ENCODE data around the gene PTPRN.

DNA sequence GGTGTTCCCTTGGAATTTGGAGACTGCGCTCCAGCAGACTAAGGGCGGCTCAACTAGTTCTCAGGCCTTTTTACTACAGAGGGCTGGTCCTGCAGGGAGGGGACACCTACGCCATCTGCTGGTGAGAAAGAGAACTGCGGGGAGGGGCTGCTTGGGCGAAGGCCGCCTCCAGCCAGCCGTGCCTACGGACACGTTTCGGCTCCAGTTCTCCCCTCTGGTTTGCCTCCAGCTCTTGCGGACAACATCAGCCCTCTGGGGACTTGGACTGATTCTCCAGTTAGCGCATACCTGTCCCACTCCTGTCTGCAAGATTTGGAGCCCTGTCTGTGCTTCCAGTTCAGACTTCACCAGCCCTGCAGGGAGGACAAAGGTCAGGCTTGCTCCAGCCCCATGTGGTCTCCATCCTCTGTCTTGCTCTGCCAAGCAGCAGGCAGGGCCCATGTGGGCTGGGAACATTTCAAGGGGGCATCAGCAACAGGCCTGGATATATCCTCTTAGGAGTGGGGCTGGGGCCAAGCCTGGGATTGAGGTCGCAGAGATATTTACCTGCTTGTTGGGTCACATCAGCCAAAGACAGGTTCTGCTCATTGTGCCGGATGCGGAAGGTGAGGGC is 10.3 kb downstream of the PTPRN start:
- TF ChIP-seq EP300 (IDR thresholded peaks at IDR 0.05; ENCODE audit: borderline replicate concordance) (no peak), YY1 (IDR thresholded peaks at IDR 0.05; ENCODE audit: low read depth) (no peak), CEBPB (IDR thresholded peaks at IDR 0.05) (no peak), TEAD4 (IDR thresholded peaks at IDR 0.05) (no peak), TAF1 (IDR thresholded peaks at IDR 0.05; ENCODE audit: low read depth) (no peak), NFIC (IDR thresholded peaks at IDR 0.05) (no peak), RAD21 (IDR thresholded peaks at IDR 0.05; ENCODE audit: low read depth) (peak; percentile 88)
- TF ChIP-seq, protein P1, sequence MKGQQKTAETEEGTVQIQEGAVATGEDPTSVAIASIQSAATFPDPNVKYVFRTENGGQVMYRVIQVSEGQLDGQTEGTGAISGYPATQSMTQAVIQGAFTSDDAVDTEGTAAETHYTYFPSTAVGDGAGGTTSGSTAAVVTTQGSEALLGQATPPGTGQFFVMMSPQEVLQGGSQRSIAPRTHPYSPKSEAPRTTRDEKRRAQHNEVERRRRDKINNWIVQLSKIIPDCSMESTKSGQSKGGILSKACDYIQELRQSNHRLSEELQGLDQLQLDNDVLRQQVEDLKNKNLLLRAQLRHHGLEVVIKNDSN (IDR thresholded peaks at IDR 0.05) = no peak
- TF ChIP-seq, protein P2, sequence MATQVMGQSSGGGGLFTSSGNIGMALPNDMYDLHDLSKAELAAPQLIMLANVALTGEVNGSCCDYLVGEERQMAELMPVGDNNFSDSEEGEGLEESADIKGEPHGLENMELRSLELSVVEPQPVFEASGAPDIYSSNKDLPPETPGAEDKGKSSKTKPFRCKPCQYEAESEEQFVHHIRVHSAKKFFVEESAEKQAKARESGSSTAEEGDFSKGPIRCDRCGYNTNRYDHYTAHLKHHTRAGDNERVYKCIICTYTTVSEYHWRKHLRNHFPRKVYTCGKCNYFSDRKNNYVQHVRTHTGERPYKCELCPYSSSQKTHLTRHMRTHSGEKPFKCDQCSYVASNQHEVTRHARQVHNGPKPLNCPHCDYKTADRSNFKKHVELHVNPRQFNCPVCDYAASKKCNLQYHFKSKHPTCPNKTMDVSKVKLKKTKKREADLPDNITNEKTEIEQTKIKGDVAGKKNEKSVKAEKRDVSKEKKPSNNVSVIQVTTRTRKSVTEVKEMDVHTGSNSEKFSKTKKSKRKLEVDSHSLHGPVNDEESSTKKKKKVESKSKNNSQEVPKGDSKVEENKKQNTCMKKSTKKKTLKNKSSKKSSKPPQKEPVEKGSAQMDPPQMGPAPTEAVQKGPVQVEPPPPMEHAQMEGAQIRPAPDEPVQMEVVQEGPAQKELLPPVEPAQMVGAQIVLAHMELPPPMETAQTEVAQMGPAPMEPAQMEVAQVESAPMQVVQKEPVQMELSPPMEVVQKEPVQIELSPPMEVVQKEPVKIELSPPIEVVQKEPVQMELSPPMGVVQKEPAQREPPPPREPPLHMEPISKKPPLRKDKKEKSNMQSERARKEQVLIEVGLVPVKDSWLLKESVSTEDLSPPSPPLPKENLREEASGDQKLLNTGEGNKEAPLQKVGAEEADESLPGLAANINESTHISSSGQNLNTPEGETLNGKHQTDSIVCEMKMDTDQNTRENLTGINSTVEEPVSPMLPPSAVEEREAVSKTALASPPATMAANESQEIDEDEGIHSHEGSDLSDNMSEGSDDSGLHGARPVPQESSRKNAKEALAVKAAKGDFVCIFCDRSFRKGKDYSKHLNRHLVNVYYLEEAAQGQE (IDR thresholded peaks at IDR 0.05; ENCODE audit: low read depth) = peak; percentile 11; the same call in 1 of the 2 replicates
- TF ChIP-seq, protein P3, sequence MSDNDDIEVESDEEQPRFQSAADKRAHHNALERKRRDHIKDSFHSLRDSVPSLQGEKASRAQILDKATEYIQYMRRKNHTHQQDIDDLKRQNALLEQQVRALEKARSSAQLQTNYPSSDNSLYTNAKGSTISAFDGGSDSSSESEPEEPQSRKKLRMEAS (IDR thresholded peaks at IDR 0.05) = no peak
